Limb (tissue), 2 donors: ENCODE results near the gene ADRA2B.
"Not testable (repeated sequence)": the region's sequence is repeated elsewhere in the genome, so short reads cannot be mapped to it uniquely, and the experiment has no call there.

Source experiments
- DNase-seq, 2 donors: peaks; one replicate each; pipeline ENCODE4 v3.0.0-alpha.2; 2016; ENCODE audit errors: extremely low spot score in 2 of 2

Gene ADRA2B

DNA sequence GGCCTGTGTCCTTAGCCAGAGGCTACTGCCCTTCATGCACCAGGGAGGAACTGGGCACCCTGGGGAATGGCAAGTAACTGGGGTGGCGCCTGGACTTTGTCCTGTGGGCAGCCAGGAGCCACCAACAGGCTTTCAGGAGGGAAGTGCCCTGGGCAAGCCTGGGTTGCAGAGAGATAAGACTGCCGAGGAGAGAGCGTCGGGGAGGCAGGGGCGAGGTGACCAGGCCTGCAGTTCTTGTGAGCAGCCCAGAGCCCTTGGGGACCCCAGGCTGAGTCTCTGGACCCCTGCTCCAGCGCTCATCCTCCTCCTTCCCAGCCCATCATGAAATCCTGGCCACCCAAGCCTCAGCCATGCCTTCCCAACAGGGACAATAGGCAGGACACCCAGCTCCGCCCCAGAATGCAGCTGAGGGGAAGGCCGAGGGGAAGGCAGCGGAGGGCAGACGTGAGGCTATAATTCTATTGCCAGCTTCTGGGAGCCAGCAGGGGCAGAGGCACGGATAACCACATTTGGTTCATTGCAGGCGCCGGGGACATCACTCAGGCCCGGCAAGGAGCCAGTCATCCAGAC lies 25.1 kb downstream of the ADRA2B start:
- DNase-seq: peak in 1 of 2 donors; percentile 23

DNA sequence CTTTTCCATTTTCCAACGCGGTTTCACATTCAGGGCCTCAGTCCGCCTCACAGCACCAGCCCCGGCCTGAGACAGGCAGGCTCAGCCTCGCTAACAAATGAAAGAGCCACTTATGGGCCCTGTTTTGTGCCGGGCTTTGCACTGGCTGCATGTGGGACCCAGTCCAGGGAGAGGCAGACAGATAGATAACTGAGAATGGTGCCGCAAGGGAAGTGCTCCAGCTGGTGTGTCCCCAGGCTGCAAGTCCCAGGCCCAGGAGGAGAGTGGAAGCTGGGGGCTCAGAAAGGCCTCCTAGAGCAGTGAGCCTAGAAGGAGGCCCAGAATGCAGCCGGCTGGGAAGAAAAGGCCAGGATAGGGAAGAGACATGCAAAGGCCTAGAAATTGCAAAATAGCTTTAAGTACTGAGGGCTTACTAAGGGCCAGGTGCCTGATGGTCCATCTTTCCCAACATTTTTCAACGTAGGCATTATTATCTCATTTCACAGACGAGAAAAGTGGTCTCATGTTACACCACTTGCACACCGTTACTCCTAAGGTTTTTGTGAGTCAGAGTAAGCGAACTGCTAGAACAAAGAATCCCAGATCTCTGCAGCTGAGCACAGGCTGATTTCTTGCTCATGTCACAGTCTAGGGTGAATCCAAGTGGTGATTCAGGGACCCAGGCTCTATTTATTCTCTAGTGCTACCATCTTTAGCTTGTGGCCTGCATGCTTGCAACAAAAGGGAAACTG lies 26.0 kb downstream of the ADRA2B start:
- DNase-seq: peak in 1 of 2 donors; percentile 18

DNA sequence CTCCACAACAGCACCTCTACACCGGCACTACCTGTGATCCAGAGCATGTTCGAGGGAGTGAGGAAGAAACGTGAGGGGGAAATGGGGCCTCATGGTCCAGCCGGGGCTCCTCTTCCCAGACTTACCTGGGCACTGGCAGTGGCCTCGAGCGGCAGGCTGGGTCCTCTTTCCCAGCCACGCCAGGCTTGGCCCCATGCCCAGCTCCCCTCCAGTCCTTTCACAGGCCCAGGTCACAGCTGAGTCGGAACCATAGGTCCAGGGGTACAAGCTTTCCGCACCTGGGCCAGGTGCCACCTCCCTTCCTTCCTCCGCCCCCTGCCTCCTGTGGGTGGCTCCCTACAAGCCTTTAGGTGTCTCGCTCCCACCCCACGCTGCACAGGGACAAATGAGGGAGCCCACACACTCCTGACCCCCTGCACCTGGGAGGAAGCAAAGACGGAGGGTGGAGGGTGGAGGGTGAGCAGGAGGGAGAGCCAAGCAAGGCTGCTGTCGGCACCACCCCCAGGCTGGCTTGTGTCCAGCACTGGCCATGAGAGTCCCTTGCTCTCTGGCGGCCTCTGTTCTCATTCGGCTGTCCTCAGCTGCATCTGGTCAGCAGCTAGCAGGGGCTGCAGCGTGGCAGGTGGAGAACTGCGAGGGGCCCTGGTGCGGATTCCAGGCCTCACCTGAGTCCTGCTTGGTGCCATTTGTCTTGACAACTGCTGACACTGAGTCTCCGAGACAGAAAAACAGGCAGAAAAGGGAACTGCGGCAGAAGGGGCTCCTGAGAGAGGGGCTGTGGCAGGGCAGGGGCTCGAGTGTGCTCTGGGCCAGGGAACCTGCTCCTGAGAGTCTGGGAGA lies 26.8 kb downstream of the ADRA2B start:
- peak in 1 of 2 donors; percentile 34 for DNase-seq

DNA sequence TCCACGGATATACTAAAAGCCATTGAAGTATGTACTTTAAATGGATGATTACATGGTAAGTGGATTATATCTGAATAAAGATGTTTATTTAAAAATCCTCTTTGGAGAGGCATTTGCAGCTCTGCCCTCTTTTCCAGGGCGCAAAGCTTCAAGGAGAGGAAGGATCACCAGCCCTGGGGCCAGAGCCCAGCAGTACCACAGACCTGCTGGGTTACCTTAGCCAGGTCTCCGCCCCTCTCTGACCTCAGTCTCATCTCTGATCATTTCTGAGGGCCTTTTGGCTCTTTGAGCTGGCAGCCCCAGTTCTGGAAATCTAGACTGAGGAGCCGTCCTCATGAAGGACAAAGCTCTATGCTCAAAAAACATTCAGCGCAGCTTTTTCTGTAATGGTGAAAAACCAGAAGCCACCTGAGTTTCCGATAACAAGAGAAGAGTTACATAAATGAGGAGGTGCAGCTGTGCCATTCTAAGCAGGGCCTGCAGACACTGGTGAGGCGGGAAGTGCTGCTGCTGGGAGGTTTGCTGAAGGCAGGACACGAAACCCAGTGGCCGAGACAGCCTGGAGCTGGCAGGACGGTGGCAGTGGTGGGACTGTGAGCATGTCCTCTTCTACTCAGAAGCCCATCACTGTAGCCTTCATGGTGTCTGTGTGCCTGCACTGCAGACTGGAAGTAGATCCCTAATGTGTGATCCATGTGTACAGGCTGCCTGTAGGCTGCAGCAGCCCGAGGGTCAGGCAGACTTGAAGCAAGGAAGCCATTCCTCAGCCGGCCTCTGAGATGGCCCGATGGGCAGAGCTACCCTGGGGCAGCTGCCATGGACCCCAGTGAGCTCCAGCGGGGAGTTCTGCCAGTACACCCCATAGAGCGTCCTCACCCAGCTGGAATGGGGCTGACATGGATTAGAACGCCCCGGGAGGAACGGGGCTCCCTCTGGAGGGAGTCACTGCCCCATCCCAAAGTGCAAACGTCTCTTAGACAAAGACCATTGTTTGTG lies 27.7 kb downstream of the ADRA2B start:
- DNase-seq: peak in 1 of 2 donors; percentile 7

DNA sequence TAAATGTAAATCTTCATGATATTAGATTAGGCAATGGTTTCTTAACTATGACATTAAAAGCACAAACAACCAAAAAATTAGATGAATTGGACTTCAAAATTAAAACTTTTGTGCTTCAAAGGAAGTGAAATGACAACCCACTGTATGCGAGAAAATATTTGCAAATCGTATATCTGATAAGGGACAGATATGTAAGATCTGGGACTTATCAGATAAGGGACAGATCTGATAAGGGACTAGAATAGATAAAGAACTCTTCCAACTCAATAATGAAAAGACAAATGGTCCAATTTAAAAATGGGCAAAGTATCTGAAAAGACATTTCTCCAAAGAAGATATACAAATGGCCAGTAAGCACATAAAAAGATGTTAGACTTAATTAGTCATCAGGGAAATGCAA lies 29.2 kb downstream of the ADRA2B start:
- no peak for DNase-seq

DNA sequence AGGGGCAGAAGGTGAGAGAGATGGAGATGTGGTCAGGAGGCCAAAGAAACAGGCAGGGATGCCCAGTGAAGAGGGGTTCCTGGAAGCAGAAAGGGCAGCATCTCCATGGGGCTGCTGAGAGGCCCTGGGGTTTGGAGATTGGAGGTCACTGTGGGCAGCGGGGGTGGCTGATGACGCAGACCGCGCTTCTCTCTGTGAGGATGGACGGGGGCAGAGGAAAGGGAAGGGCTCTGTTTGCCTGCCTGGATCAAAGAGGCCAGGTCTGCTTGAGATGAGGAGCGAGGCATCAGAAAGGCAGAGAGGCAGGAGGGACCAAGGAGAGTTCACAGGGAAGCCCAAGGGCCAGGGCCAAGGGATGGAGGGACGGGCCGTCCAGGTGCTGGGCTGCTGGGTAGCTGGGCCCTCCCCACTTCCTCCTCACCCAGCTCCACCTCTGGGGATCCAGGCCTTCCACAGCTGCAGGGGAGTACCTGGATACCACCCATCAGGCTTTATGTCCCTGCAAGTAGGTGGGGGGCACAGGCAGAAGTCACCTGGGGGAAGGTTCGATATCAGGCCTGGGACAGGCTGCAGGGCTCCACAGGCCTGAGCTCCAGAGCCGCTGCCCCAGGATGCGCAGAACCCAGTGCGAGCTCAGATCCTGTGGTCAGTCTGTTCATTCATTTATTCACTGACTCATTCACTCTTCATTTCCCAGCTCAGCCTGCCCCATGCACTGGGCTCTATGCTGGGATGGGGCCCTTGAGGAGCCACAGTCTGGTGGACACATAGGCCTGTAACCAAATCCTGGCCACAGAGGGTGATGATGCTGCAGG lies 30.6 kb downstream of the ADRA2B start:
- DNase-seq: no peak

DNA sequence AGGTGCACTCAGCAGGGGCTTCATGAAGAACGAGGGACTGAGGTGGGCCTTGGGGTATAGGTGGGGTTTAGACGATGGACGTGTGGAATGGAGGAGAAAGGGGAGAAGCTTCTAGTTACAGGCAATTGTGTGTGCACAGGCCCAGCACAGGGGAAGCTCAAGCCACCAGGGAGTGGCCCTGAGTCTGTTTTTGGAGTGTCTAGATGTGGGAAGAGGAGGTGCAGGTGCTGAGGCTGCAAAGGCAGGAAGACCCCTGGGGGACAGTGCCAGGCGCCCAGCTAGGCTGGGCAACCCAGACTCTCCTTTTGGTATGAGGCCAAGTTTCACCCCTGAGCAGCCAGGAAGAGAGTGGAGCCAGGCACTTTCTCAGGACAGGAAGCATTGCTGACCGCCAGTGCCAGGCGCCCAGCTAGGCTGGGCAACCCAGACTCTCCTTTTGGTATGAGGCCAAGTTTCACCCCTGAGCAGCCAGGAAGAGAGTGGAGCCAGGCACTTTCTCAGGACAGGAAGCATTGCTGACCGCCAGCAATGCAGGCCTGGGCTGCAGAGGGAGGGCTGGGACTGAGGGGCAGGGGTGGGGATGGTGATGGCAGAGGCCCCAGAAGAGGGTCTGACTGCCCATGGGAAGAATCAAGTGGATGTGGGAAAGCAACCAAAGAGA lies 31.4 kb downstream of the ADRA2B start:
- DNase-seq: not testable (repeated sequence)

DNA sequence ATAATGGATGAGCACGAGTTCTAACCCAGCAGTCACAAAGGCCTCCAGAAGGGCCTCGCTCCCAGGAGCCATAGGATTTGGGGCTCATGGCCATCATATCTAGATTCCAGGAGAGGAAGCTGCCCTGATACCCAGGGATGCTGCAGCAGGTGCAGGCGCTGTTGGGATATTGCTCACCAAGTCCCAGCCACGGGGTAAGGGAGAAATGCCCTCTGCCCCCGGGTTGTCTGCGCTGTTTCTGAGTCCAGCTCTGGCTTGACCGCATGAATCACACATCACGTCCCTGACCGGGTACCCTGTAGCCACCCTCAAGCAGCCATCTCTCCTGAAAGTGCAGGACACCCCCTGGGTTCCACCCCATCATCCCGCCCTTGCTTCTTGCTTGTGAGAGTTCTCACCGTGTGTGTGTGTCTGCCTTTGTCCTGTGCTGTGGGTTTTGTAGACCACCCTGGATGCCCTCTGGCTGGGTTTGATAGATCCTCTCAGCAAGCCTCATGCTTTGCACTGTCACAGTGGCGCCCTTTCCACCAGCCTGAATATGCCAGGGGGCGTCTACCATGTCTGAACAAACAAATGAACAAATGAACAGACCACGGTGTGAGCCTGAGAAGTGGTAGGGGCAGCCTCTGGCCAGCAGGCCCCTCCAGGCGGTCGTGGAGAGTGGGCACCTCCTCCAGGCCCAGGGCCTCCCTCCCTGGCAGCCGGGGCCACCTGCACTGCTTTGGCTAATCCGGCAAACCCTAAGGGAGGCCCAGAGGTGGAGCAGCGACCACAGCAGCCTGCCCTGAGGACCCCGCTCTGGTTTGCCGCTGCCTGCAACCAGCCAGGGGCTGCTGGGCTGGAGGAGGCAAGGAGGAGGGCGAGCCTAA lies 32.1 kb downstream of the ADRA2B start:
- no peak for DNase-seq

DNA sequence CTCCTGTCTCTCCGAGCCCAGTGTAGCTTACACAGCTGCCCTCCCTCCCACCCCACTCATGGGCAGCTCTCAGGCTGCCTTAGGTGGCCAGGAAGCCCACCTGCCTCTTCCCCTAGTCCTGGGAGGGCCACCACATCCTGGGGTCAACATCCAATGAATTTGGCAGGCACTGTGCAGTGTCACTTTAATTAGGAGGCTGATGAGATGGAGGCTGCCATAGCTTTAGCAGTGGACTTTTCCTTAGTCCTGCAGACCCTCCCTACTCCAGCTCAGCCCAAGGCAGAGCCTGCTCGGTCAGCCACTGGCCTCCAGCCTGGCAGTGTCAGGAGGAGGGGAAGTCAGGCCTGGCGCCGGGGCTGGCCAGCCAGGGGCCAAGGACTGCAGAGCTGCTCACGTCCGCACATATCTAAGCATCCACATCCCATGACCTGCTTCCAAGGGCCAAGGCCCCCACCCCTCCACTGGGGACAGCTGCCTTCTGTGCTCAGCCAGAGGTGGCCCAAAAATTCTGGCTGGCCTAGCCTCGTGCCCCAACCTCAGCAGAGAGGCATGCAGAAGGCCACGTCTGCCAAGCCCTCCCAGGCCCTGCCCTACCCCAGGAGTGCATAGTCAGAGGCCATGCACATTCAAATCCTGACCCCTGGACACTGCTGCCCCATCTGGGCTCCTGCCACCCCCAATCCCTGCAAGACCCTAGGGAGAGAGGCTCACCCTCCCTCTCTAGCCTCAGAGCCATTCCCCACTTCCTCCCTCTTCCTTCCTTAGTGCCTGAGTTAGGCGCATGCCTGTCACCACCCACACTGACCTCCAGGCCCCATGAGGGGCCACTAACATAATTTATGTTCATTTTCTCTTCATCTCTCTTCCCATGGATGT lies 33.1 kb downstream of the ADRA2B start:
- DNase-seq: no peak

DNA sequence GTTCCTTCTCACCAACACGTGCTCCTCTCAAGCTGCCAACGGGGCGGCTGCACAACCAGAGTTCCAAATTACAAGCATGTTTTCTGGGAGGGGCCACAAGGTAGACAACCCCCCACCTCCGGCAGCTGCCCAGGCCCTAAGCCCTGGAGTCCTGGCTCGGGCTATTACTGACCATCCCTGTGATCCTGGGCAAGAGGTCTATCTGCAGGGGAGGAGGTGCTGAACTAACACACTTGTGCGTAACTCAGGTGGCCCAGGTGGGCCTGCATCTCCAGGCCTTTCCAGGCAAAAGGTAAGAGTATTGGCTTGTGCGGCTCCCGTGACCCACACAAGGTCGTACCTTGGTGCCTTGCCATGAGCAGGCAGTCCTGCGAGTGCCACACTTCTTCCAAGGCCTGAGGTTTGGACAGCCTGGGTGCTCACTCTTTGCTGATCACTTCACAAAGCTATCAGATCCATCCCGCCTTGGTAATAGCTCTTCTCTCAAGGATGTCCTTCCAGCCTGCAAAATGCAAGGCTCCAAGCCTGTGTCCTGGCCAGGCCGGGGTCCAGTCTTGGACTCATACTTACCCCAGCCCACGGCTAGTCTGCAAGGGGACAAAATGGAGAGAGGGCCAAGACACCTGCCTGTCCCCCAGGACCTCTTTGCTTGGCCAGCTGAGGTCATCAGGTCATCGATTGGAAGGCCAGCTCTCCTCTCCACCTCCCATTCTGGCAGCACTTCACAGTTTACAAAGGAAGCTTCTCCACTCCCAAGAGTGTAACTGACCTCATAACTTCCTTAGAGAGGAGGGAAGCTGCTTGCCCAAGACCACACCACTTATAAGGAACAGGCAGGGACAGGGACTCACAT lies 33.9 kb downstream of the ADRA2B start:
- no peak for DNase-seq

DNA sequence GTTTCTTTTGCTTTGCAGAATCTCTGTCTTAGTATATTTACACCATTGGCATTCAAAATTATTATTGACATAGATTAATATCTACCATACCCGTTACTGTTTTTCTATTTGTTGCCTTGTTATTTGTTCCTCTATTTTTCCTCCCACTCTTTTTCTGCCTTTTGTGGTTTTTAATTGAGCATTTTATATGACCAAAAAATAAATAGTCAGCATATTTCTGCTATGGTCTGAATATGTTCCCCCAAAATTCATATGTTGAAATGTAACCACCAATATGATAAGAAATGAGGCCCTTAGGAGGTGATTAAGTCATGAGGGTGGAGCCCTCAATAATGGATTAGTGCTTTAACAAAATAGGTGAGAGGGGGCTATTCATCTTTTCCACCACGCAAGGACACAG lies 35.3 kb downstream of the ADRA2B start:
- no peak for DNase-seq

DNA sequence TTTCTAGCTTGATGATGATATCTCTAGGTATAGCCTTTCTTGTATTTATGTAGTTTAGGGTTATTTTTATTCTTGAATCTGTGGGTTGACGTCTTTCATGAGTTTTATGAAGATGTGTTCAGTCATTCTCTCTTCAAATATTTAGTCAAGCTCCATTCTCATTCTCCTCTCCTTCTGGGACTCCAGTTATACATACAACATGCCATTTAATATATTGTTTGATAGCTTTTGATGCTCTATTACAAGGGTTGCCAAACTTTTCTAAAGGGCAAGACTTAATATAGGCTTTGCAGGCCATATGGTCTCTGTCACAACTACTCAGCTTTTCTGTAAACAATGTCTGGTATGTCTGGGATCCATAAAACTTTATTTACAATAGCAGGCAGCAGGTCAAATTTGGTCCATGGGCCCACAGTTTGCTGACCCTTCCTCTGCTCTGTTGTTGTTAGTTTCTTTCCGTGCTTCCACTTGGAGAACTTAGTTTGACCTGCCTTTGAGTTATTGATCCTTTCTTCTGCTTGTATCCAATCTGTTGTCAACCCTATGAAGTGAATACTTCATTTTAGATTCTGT lies 41.1 kb downstream of the ADRA2B start:
- DNase-seq: no peak

DNA sequence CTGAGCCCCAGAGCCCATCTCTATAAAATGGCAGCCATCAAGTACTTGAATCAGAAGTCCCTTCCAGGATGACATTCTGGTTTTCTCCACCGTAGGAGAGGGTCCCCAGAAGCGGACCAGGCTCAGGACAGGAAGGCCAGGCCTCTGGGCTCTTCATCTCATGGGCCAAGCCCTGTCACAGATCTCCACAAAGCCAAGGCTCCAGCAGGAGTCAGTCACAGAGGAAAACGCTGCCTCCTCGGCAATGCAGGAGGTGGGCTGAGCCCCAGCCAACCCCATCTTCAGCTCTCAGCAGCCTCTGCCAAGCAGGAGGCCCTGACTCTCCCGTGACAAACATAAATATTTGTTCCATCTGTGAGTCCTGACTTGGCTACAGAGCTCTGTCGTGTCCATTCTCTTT lies 42.2 kb downstream of the ADRA2B start:
- no peak for DNase-seq

DNA sequence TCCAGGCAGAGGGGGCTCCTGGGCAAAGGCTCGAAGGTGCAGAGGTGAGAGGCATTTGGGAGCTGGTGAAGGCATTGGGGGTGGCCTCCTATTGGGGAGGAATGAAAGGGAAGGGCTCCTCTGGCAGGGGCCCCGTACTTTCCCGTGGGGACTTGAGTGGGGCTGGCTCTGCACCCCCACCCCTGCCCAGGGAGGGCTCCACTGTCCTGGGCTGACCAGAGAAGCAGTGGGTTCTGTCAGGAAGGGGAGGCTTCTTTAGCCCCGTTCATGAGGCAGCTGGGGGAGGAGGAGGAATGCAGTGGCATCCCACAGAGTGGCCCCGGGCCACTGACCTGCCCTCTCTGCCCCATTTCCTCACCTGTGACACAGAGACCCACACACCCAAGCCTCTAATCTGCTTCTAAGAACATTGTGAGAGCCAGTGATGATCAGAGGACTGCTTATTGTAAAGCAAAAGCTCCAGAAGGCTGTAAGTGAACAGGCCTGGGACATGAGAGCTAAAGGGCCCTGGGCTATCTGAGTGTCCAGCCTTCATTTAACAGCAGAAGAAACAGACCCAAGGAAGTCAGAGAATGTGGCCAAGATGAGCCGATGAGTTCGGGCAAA lies 43.1 kb downstream of the ADRA2B start:
- DNase-seq: no peak

DNA sequence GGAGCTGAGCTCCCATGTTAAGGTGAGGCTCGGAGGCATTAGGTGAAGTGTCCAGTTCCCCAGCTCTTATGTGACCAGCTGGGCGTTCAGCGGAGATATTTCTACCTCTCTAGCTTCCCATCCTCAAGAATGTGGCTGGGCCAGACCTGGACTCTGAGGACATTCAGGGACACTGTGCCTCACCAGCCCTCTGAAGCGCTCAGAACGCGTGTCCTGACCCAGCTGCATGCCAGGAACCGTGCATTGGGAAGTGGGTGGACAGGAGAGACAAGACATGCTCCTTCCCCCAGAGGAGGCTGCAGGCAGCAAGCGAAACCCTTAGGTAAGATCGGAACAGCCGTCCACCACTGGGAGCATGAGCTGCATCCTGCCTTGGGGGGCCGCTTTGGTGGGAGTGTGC lies 43.6 kb downstream of the ADRA2B start:
- DNase-seq: no peak

DNA sequence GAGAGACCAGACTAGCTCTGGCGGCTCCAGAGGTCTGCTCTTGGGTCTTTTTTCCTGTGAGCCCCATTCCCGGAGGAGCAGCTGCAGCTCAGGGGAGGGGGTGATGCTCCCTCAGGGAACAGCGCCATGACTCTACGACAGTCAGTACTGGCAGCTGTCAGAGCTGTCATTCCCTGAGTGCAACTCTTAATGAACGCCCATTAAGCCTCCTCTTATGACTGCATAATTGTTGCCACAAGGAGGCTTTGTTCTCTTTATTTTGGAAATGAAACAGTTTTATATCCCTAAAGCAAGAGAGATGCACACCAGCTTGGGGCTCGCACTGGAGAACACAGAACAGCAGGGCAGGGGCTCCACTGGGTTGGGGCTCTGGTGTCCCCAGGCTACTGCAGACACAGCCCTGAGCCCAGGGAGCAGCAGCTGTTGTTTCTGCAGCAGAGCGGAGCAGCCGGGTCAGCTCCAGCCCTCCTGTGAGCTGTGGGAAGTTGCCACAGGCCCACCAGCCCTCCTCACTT lies 44.3 kb downstream of the ADRA2B start:
- peak in 1 of 2 donors; percentile 48 for DNase-seq
